ENCODE results near the gene FDXR.
"Not testable (repeated sequence)": the region's sequence is repeated elsewhere in the genome, so short reads cannot be mapped to it uniquely, and the experiment has no call there.

The FDXR gene, protein sequence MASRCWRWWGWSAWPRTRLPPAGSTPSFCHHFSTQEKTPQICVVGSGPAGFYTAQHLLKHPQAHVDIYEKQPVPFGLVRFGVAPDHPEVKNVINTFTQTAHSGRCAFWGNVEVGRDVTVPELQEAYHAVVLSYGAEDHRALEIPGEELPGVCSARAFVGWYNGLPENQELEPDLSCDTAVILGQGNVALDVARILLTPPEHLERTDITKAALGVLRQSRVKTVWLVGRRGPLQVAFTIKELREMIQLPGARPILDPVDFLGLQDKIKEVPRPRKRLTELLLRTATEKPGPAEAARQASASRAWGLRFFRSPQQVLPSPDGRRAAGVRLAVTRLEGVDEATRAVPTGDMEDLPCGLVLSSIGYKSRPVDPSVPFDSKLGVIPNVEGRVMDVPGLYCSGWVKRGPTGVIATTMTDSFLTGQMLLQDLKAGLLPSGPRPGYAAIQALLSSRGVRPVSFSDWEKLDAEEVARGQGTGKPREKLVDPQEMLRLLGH

DNA sequence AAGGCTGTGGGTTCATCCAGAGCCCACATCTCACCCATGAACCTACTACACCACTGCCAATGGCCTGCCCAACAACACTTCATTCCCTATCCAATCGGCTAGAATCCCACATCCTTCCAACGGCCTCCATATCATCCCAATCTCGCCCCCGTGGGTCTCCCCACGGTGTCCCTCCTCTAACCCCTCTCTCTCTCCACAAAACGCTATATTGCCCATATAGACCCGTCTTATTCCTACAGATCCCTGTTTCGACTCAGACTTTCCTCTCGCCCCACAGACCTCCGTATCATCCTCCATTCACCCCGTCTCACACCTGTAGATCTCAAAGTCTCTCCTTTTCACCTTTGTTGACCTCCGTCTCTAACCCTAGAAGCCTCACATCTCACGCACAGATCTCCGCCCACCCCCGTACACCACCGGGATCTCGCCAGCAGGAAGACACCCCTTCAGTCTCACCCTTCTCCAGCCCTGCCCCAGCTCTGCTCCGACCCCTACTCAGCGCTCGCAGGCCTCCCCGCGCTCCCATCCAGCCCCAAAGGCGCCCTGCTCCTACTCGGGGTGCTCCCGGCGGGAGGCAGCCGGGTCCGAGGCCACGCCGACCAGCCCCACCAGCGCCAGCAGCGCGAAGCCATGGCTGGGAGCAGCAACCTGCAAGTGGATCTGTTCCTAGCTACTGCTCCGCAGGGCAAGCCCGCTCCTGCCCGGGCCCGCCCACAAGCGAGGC is at the start of gene FDXR:
FDXR (minus strand) TSS at position 682 of the 724 bp plus-strand sequence; CDS start at position 632, 50 bp downstream.
- no peak for DNase-seq (ENCODE audit: low read depth in 2 of 2)

DNA sequence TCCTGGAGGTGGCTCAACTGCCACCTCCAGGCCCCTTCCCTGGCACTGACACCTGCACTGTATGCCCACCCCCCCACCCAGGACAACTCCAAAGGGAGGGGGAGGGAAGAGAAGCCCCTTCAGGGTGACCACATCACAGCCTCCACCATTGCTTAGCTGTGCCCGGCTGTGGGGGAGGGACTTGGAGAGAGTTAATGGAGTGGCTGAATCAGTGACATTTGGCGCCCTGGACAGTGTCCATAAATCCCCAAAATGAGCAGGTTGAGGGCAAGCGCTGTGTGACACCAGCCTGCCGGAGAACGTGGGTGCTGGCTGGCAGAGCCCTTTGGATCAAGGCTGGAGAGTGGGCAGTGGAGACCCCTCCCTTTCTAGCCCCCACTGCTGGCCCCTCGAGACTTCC is 49.4 kb upstream of the FDXR start:
- no peak for DNase-seq (ENCODE audit: low read depth in 2 of 2)

GRCh38 chr17:74921769-74922168 is 49.0 kb upstream of the FDXR start:
- DNase-seq (ENCODE audit: low read depth in 2 of 2): no peak

GRCh38 chr17:74921026-74921681 is 48.4 kb upstream of the FDXR start:
- DNase-seq (ENCODE audit: low read depth in 2 of 2): no peak

GRCh38 chr17:74920642-74921025 is 47.8 kb upstream of the FDXR start:
- no peak for DNase-seq (ENCODE audit: low read depth in 2 of 2)

DNA sequence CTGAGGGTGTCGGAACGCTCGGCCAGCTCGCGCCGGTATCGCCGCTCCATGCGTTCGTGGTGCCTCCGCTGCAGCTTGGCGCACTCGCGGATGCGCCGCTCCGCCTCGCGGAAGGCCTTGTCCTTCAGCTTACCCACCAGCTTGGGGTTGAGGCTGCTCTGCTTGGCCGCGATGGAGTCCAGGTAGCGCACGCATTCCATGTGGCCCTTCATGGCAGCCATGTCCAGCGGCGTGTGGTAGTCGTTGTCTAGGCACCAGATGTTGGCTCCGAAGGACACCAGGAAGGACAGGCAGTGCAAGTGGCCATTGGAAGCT is 47.5 kb upstream of the FDXR start:
- no peak for DNase-seq (ENCODE audit: low read depth in 2 of 2)

DNA sequence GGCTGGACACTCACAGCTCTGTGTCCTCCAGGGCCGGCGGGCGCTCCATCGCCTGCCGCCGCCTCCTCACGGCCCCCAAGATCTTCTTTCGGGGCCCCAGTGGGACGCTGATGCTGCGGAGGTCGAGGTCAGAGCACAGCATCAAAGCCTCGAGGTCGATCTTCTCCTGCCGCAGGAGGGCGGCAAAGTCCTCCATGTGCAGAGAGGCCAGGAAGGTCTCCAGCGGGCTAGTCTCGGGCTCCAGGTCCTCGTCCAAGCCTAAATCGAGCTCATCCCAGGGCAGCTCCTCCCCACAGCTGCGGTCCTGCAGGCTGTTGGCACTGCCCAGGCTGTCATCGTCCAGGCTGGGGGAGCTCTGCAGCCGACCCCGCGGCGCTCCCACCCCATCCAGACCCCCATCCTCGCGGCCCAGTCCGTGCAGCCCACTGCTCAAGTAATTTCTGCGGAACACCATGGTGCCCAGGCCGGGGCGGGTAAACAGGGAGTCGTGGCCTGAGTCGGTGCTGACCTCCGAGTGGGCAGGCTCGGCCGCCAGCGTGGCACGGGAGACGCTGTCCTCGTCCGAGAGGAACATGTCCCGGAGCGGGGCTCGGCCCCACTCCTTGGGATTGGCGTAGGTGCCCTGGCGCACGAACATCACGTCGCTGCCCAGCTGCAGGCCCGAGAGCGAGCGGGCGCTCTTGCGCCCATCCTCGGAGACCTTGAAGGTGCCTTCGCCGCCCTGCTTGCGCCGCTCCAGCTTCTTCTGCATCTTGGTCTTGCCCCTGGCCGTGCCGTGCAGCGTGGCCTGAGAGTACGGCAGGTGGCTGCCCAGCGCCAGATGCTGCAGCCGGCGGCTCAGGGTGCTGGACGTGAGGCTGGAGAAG is 46.9 kb upstream of the FDXR start:
- DNase-seq (ENCODE audit: low read depth in 2 of 2): no peak

GRCh38 chr17:74918906-74919305 is 46.1 kb upstream of the FDXR start:
- no peak for DNase-seq (ENCODE audit: low read depth in 2 of 2)

DNA sequence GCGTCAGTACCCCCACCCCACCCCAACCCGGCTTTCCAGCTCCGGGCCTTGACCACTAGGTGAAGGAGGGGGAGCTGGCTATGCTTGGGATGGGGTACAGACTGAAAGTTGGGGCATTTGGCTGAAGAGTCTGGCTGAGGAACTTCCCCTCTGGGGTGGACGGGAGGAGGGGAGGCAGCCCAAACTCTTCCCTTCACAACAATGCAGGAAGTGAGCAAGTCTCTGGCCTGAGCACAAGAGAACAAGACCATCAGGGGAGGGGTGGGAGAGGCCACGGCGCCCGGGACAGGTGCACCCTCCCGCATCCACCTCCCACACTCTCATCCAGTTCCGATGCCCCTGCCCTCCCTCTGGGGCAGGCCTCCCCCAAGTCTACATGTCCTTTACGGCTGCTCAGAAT is 44.6 kb upstream of the FDXR start:
- no peak for DNase-seq (ENCODE audit: low read depth in 2 of 2)

- DNase-seq (ENCODE audit: low read depth in 2 of 2): no peak
Measured at GRCh38 chr17:74916851-74917199, 44.0 kb upstream of the FDXR start.

GRCh38 chr17:74916136-74916850 is 43.5 kb upstream of the FDXR start:
- no peak for DNase-seq (ENCODE audit: low read depth in 2 of 2)

GRCh38 chr17:74911423-74911822 is 38.6 kb upstream of the FDXR start:
- not testable (repeated sequence) for DNase-seq (ENCODE audit: low read depth in 2 of 2)

- DNase-seq (ENCODE audit: low read depth in 2 of 2): not testable (repeated sequence)
Measured at GRCh38 chr17:74909097-74909496, 36.3 kb upstream of the FDXR start.

DNA sequence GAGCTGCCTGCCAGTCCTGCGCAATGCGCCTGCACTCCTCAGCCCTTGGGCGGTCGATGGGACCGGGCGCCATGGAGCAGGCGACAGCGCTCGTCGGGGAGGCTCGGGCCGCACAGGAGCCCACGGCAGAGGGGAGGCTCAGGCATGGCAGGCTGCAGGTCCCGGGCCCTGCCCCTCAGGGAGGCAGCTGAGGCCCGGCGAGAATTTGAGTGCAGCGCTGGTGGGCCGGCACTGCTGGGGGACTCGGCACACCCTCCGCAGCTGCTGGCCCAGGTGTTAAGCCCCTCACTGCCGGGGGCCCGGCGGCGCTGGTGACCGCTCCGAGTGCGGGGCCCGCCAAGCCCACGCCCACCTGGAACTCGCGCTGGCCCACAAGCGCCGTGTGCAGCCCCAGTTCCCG is 34.2 kb upstream of the FDXR start:
- DNase-seq (ENCODE audit: low read depth in 2 of 2): no peak

DNA sequence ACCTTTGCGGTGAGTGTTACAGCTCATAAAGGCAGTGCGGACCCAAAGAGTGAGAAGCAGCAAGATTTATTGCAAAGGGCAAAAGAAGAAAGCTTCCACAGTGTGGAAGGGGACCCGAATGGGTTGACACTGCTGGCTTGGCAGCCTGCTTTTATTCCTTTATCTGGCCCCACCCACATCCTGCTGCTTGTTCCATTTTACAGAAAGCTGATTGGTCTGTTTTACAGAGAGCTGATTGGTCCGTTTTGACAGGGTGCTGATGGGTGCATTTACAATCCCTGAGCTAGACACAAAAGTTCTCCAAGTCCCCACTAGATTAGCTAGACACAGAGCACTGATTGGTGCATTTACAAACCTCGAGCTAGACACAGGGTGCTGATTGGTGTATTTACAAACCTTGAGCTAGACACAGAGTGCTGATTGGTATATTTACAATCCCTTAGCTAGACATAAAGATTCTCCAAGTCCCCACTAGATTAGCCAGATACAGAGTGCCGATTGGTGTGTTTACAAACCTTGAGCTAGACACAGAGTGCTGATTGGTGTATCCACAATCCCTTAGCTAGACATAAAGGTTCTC is 33.5 kb upstream of the FDXR start:
- DNase-seq (ENCODE audit: low read depth in 2 of 2): not testable (repeated sequence)

DNA sequence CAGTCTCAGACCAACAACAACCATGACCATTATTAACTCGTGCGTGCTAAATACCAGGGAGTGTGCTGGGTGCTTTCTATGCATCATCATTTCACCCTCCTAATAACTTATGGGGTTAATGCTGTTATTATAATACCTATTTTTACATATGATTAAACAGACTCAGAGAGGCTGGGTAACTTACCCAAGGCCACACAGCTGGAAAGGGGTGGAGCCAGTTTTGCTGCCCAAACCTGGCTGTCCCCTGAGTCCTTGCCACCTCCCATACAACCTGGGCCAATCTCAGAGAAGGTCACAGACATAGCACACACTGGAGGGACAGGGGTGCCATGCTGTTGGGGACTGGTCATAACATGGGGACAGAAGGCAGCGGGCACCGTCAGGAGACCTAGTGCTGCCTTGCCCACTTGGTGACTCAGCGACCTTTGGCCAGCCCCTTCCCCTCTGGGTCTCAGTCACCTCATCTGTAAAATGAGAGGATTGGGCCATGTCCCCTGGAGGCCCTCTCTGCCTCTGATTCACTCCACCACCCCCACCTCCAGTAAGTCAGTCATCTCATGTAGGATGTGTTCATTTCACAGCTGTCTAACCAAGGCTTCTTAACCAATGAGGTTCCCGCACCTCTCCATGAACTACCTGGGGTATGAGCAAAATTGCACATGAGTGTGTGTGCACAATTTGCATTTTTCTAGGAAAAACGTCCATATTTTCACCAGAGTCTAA is 32.1 kb upstream of the FDXR start:
- DNase-seq (ENCODE audit: low read depth in 2 of 2): no peak

- no peak for DNase-seq (ENCODE audit: low read depth in 2 of 2)
Measured at GRCh38 chr17:74903671-74904070, 30.9 kb upstream of the FDXR start.

DNA sequence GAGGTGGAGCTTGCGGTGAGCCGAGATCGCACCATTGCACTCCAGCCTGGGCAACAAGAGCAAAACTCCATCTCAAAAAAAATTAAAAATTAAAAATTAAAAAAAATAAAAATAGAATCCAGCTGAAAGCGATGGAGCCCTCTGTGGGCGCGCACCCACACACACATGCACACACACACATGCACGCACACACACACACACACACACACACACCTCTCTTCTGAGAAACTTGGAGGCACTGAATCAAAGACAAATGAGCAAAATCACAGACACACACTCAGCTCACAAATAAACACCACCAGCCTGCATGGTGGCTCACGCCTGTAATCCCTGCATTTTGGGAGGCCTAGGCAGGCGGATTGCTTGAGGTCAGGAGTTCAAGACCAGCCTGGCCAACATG is 30.2 kb upstream of the FDXR start:
- no peak for DNase-seq (ENCODE audit: low read depth in 2 of 2)

DNA sequence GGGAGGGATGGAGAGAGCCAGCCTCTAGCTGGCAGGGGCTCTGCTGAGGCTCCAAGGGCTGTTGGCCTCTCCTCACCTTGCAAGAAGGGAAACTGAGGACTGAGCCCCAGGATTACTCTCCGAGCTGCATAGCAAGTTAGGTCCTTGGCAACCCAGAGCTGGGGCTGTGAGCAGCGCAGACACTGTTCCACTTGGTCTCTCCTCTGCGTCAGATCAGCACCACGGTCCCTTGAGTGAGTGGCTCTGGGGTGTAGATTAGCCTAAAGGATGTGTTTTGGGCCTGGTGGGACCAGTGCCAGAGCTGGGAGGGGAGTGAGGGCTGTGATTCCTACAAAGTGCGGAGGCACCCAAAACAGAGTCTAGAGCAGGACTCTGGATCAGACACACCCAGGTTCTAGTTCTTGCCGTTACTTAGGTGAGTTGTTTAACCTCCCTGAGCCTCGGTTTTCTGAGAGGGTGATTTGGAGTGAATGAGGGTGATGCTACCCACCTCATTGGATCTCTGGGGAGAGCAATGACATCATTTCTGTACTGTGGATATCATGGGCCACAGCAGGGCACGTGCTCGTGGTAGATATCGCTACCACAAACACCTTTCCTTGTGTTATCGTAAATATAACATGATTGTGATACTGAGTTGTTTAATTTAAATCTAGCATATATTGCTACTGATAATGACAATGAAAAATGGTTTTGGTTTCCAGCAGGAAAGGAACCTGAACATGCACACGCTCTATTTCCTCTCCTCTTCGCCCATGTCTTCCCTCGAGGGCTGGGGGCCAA is 28.8 kb upstream of the FDXR start:
- no peak for DNase-seq (ENCODE audit: low read depth in 2 of 2)
